GM13976 (cell line): ENCODE data around the gene EPHA2.
"Not testable (repeated sequence)": the region's sequence is repeated elsewhere in the genome, so short reads cannot be mapped to it uniquely, and the experiment has no call there.

Experiments used
- DNase-seq: peaks from one replicate; pipeline ENCODE4 v3.0.0; 2012; ENCODE audit warnings: low spot score
- CTCF ChIP-seq: IDR thresholded peaks from 2 replicates; pipeline ENCODE4 v1.5.1; 2012; ENCODE audit warnings: borderline replicate concordance, mild to moderate bottlenecking; ENCODE audit not compliant: insufficient read depth; ENCODE audit errors: extremely low read depth, missing control alignments, control extremely low read depth
- in situ Hi-C: fragments of 300-500 bp; cut with MboI; formaldehyde crosslinking; loops from one replicate; pipeline ENCODE4 v1.12.0; 2022; ENCODE audit warnings: low sequenced_read_pairs, mixed read lengths, inconsistent platforms; ENCODE audit not compliant: unreplicated experiment

Gene EPHA2

GRCh38 chr1:16199700-16200099 lies 43.8 kb upstream of the EPHA2 start:
- no peak for DNase-seq
- TF ChIP-seq CTCF: no peak
- in situ Hi-C loops: no loop called here

- DNase-seq: no peak
- in situ Hi-C loops: no loop called here
Observed at GRCh38 chr1:16199157-16199501, 43.3 kb upstream of the EPHA2 start.

GRCh38 chr1:16198444-16199156 lies 42.7 kb upstream of the EPHA2 start:
- in situ Hi-C loops: no loop called here
- no peak for DNase-seq
- no peak for TF ChIP-seq CTCF

More at GRCh38 chr1:16199157-16199501, 43.3 kb upstream of the EPHA2 start:
- no peak for TF ChIP-seq CTCF

- no peak for TF ChIP-seq CTCF
- in situ Hi-C loops: no loop called here
- no peak for DNase-seq
Observed at GRCh38 chr1:16196874-16197273, 41.0 kb upstream of the EPHA2 start.

- in situ Hi-C loops, DNase-seq: not testable (repeated sequence)
Observed at GRCh38 chr1:16196139-16196538, 40.3 kb upstream of the EPHA2 start.

GRCh38 chr1:16195518-16195905 lies 39.6 kb upstream of the EPHA2 start:
- no peak for DNase-seq
- in situ Hi-C loops: no loop called here

More at GRCh38 chr1:16195518-16195905, 39.6 kb upstream of the EPHA2 start:
- TF ChIP-seq CTCF: no peak
